Immature natural killer cell (primary cell): Measurements from ENCODE around the gene ZNF70. TPM values are rescaled to one million over a fixed set of nuclear protein-coding genes. Genes with fewer than 3 reads are reported as not detected.

Source experiments
- DNase-seq, 3 donors: peaks; one replicate each; pipeline ENCODE4 v3.0.0; 2022; ENCODE audit warnings: mixed read lengths in 1 of 3
- H3K27ac Mint-ChIP-seq, 6 donors: one replicate each; pipeline ENCODE4 v1.8.0; 2020; ENCODE audit warnings: mixed read lengths in 6 of 6, mild to moderate bottlenecking in 5 of 6, inconsistent platforms in 4 of 6, moderate library complexity in 3 of 6
- H3K27me3 Mint-ChIP-seq, 3 donors: one replicate each; pipeline ENCODE4 v1.8.0; 2020 to 2021; ENCODE audit warnings: low read depth in 3 of 3, mild to moderate bottlenecking in 3 of 3, mixed read lengths in 3 of 3, moderate library complexity in 3 of 3, inconsistent platforms in 1 of 3
- H3K36me3 Mint-ChIP-seq, 3 donors: one replicate each; pipeline ENCODE4 v1.8.0; 2020; ENCODE audit warnings: mixed read lengths in 3 of 3, inconsistent platforms in 2 of 3, mild to moderate bottlenecking in 2 of 3
- H3K4me1 Mint-ChIP-seq, 2 donors: one replicate each; pipeline ENCODE4 v1.8.0; 2020; ENCODE audit warnings: inconsistent platforms in 2 of 2, mild to moderate bottlenecking in 2 of 2, mixed read lengths in 2 of 2, moderate library complexity in 1 of 2
- H3K4me3 Mint-ChIP-seq, 5 donors: one replicate each; pipeline ENCODE4 v1.8.0; 2020; ENCODE audit warnings: mild to moderate bottlenecking in 5 of 5, mixed read lengths in 5 of 5, inconsistent platforms in 3 of 5, moderate library complexity in 3 of 5
- H3K9me3 Mint-ChIP-seq, 6 donors: one replicate each; pipeline ENCODE4 v1.8.0; 2020; ENCODE audit warnings: mild to moderate bottlenecking in 6 of 6, mixed read lengths in 6 of 6, inconsistent platforms in 4 of 6, moderate library complexity in 3 of 6
- polyA plus RNA-seq, 3 donors: library from polyadenylated mRNA; unstranded; fragments of 300-500 nt; fragmentation: Illumina TruSeq; gene quantifications; one replicate each; pipeline ENCODE4 v1.2.3, GENCODE V29; 2021

Gene ZNF70
- under 1 TPM in 2 of 3 donors, not detected in 1; 0.29 to 1.00 TPM for polyA plus RNA-seq

- no peaks in the 10 kb centered on the region for H3K9me3 Mint-ChIP-seq
- H3K4me3 Mint-ChIP-seq = peak within 1 kb of the TSS; percentile 77 to 86 (median 84)
- peaks cover 0 to 2% (median 0%) of the 10 kb centered on the region in 3 donors for H3K27me3 Mint-ChIP-seq
- peaks cover 0 to 5% (median 0%) of the 10 kb centered on the region in 3 donors for H3K36me3 Mint-ChIP-seq
- H3K4me1 Mint-ChIP-seq = peaks cover 14 to 25% of the 10 kb centered on the region in 2 donors
- peak; percentile 84 to 88 (median 87) for DNase-seq
- peak within 1 kb of the TSS; percentile 74 to 87 (median 81) for H3K27ac Mint-ChIP-seq
Observed at GRCh38 chr22:23750714-23751440, at the start of gene ZNF70. Gene ZNF70, minus strand, starts transcription at chr22:23751112. Its CDS starts 5,972 bp downstream, at chr22:23745140.

GRCh38 chr22:23796461-23796860 is 45.5 kb upstream of the ZNF70 start:
- H3K4me3 Mint-ChIP-seq = no peak overlapping the region
- DNase-seq = no peak
- peaks cover 15 to 19% of the 10 kb centered on the region in 2 donors for H3K4me1 Mint-ChIP-seq
- H3K9me3 Mint-ChIP-seq = no peaks in the 10 kb centered on the region
- H3K36me3 Mint-ChIP-seq = peaks cover 0 to 28% (median 17%) of the 10 kb centered on the region in 3 donors
- H3K27ac Mint-ChIP-seq = no peak overlapping the region
- peaks cover 0 to 5% (median under 1%) of the 10 kb centered on the region in 3 donors for H3K27me3 Mint-ChIP-seq

GRCh38 chr22:23793326-23793725 is 42.4 kb upstream of the ZNF70 start:
- Mint-ChIP-seq H3K27me3 (peaks cover 0 to 5% (median 0%) of the 10 kb centered on the region in 3 donors), H3K36me3 (peaks cover 0 to 17% (median 10%) of the 10 kb centered on the region in 3 donors), H3K4me3 (no peak overlapping the region), H3K9me3 (no peaks in the 10 kb centered on the region), H3K27ac (no peak overlapping the region), H3K4me1 (peaks cover 27 to 35% of the 10 kb centered on the region in 2 donors)
- no peak for DNase-seq

- Mint-ChIP-seq H3K27me3 (peaks cover 0 to 3% (median 0%) of the 10 kb centered on the region in 3 donors), H3K9me3 (no peaks in the 10 kb centered on the region), H3K4me1 (peaks cover 35 to 44% of the 10 kb centered on the region in 2 donors), H3K36me3 (peaks cover 0 to 17% (median 10%) of the 10 kb centered on the region in 3 donors), H3K27ac (peak overlapping the region in 1 of 6 donors; percentile 60), H3K4me3 (no peak overlapping the region)
- DNase-seq = no peak
Observed at GRCh38 chr22:23791738-23792645, 41.1 kb upstream of the ZNF70 start.

- peaks cover 0 to 3% (median 0%) of the 10 kb centered on the region in 3 donors for H3K27me3 Mint-ChIP-seq
- H3K9me3 Mint-ChIP-seq = no peaks in the 10 kb centered on the region
- DNase-seq = no peak
- H3K4me1 Mint-ChIP-seq = peaks cover 42 to 52% of the 10 kb centered on the region in 2 donors
- H3K27ac Mint-ChIP-seq = no peak overlapping the region
- peaks cover 0 to 10% (median 5%) of the 10 kb centered on the region in 3 donors for H3K36me3 Mint-ChIP-seq
- no peak overlapping the region for H3K4me3 Mint-ChIP-seq
Observed at GRCh38 chr22:23790819-23791737, 40.2 kb upstream of the ZNF70 start.

- no peak for DNase-seq
- H3K4me3 Mint-ChIP-seq = peak overlapping the region in 2 of 5 donors; percentile 10 to 25
- H3K9me3 Mint-ChIP-seq = no peaks in the 10 kb centered on the region
- peaks cover 44 to 54% of the 10 kb centered on the region in 2 donors for H3K4me1 Mint-ChIP-seq
- peak overlapping the region in 5 of 6 donors; percentile 3 to 41 (median 36) for H3K27ac Mint-ChIP-seq
- peaks cover 0 to 3% (median 0%) of the 10 kb centered on the region in 3 donors for H3K27me3 Mint-ChIP-seq
- H3K36me3 Mint-ChIP-seq = peaks cover 0 to 8% (median 3%) of the 10 kb centered on the region in 3 donors
Observed at GRCh38 chr22:23789638-23790037, 38.7 kb upstream of the ZNF70 start.

GRCh38 chr22:23789121-23789520 is 38.2 kb upstream of the ZNF70 start:
- peaks cover 0 to 8% (median 3%) of the 10 kb centered on the region in 3 donors for H3K36me3 Mint-ChIP-seq
- H3K4me3 Mint-ChIP-seq = peak overlapping the region in 2 of 5 donors; percentile 10 to 90
- no peak for DNase-seq
- H3K27me3 Mint-ChIP-seq = peaks cover 0 to 3% (median 0%) of the 10 kb centered on the region in 3 donors
- H3K4me1 Mint-ChIP-seq = peaks cover 49 to 59% of the 10 kb centered on the region in 2 donors
- no peaks in the 10 kb centered on the region for H3K9me3 Mint-ChIP-seq
- peak overlapping the region in 3 of 6 donors; percentile 28 to 37 (median 36) for H3K27ac Mint-ChIP-seq

GRCh38 chr22:23787910-23788309 is 37.0 kb upstream of the ZNF70 start:
- peak overlapping the region; percentile 86 to 95 (median 92) for H3K4me3 Mint-ChIP-seq
- peaks cover 48 to 59% of the 10 kb centered on the region in 2 donors for H3K4me1 Mint-ChIP-seq
- peaks cover 0 to 3% (median 0%) of the 10 kb centered on the region in 3 donors for H3K36me3 Mint-ChIP-seq
- no peaks in the 10 kb centered on the region for H3K27me3 Mint-ChIP-seq
- H3K9me3 Mint-ChIP-seq = no peaks in the 10 kb centered on the region
- DNase-seq = no peak
- peak overlapping the region; percentile 78 to 94 (median 94) for H3K27ac Mint-ChIP-seq

GRCh38 chr22:23787600-23787896 is 36.6 kb upstream of the ZNF70 start:
- Mint-ChIP-seq H3K4me3 (peak overlapping the region; percentile 86 to 95 (median 92)), H3K4me1 (peaks cover 46 to 55% of the 10 kb centered on the region in 2 donors), H3K9me3 (no peaks in the 10 kb centered on the region), H3K27ac (peak overlapping the region; percentile 78 to 94 (median 94)), H3K27me3 (no peaks in the 10 kb centered on the region), H3K36me3 (no peaks in the 10 kb centered on the region)
- no peak for DNase-seq

- Mint-ChIP-seq H3K4me1 (peaks cover 41 to 49% of the 10 kb centered on the region in 2 donors), H3K36me3 (no peaks in the 10 kb centered on the region), H3K27ac (peak within 1 kb of the TSS; percentile 78 to 95 (median 94)), H3K4me3 (peak within 1 kb of the TSS; percentile 86 to 95 (median 92)), H3K27me3 (no peaks in the 10 kb centered on the region), H3K9me3 (no peaks in the 10 kb centered on the region)
- DNase-seq = peak; percentile 86 to 89 (median 89)
Observed at GRCh38 chr22:23786752-23787599, 36.1 kb upstream of the ZNF70 start, which contains the start of gene SMARCB1. Gene SMARCB1, plus strand, starts transcription at chr22:23786966. Its CDS starts 204 bp downstream, at chr22:23787170.

GRCh38 chr22:23786261-23786710 is 35.4 kb upstream of the ZNF70 start:
- H3K4me1 Mint-ChIP-seq = peaks cover 38 to 43% of the 10 kb centered on the region in 2 donors
- no peaks in the 10 kb centered on the region for H3K9me3 Mint-ChIP-seq
- no peak for DNase-seq
- no peaks in the 10 kb centered on the region for H3K27me3 Mint-ChIP-seq
- peak overlapping the region; percentile 78 to 95 (median 94) for H3K27ac Mint-ChIP-seq
- H3K4me3 Mint-ChIP-seq = peak overlapping the region; percentile 84 to 92 (median 90)
- no peaks in the 10 kb centered on the region for H3K36me3 Mint-ChIP-seq

GRCh38 chr22:23784215-23784732 is 33.4 kb upstream of the ZNF70 start:
- Mint-ChIP-seq H3K27me3 (peaks cover 0 to 1% (median 0%) of the 10 kb centered on the region in 3 donors), H3K36me3 (no peaks in the 10 kb centered on the region), H3K4me1 (peaks cover 31 to 33% of the 10 kb centered on the region in 2 donors), H3K4me3 (peak overlapping the region; percentile 9 to 67 (median 49)), H3K9me3 (no peaks in the 10 kb centered on the region), H3K27ac (peak overlapping the region in 4 of 6 donors; percentile 20 to 91 (median 60))
- peak in 2 of 3 donors; percentile 34 to 42 for DNase-seq
